GM23248 (cell line): ENCODE measurements around the gene THPO. TPM values are rescaled to one million over a fixed set of nuclear protein-coding genes. Genes with fewer than 3 reads are reported as not detected.

ENCODE experiments used
- DNase-seq: peaks from one replicate; pipeline ENCODE4 v3.0.0-alpha.2; 2015
- H2AFZ ChIP-seq: fragments of 200-600 bp; sonication (generic); 2 replicates; pipeline ENCODE4 v1.6.1; 2016; ENCODE audit warnings: antibody characterized with exemption
- H3F3A ChIP-seq: fragments of 200-600 bp; sonication (generic); 2 replicates; pipeline ENCODE4 v1.6.1; 2016; ENCODE audit warnings: mild to moderate bottlenecking, antibody characterized with exemption, mixed run types; ENCODE audit not compliant: insufficient read depth
- H3K27ac ChIP-seq: fragments of 200-600 bp; sonication (generic); 2 replicates; pipeline ENCODE4 v1.5.1; 2016; ENCODE audit warnings: mild to moderate bottlenecking
- H3K27me3 ChIP-seq: fragments of 200-600 bp; sonication (generic); replicated peaks from 2 replicates; pipeline ENCODE4 v1.6.1; 2016; ENCODE audit warnings: mild to moderate bottlenecking; ENCODE audit not compliant: insufficient read depth
- H3K36me3 ChIP-seq: fragments of 200-600 bp; sonication (generic); 2 replicates; pipeline ENCODE4 v1.6.1; 2016; ENCODE audit warnings: low read depth, mild to moderate bottlenecking
- H3K4me1 ChIP-seq: fragments of 200-600 bp; sonication (generic); 2 replicates; pipeline ENCODE4 v1.6.1; 2016; ENCODE audit warnings: mild to moderate bottlenecking; ENCODE audit not compliant: insufficient read depth
- H3K4me2 ChIP-seq: fragments of 200-600 bp; sonication (generic); one replicate; pipeline ENCODE4 v1.6.1; 2016; ENCODE audit warnings: mild to moderate bottlenecking; ENCODE audit not compliant: unreplicated experiment
- H3K4me3 ChIP-seq: fragments of 200-600 bp; sonication (generic); 2 replicates; pipeline ENCODE4 v1.5.1; 2016; ENCODE audit warnings: mild to moderate bottlenecking
- H3K79me2 ChIP-seq: fragments of 200-600 bp; sonication (generic); 2 replicates; pipeline ENCODE4 v1.6.1; 2016; ENCODE audit warnings: mild to moderate bottlenecking; ENCODE audit not compliant: insufficient read depth
- H3K9ac ChIP-seq: fragments of 200-600 bp; sonication (generic); 2 replicates; pipeline ENCODE4 v1.6.1; 2016; ENCODE audit warnings: mild to moderate bottlenecking
- H3K9me2 ChIP-seq: fragments of 200-600 bp; sonication (generic); 2 replicates; pipeline ENCODE4 v1.6.1; 2016; ENCODE audit warnings: mixed run types, mild to moderate bottlenecking, moderate library complexity; ENCODE audit not compliant: insufficient read depth
- H3K9me3 ChIP-seq: fragments of 200-600 bp; sonication (generic); one replicate; pipeline ENCODE4 v1.6.1; 2017; ENCODE audit warnings: low read depth
- H4K20me1 ChIP-seq: fragments of 200-600 bp; sonication (generic); 2 replicates; pipeline ENCODE4 v1.6.0; 2016; ENCODE audit not compliant: insufficient read depth
- EZH2 ChIP-seq: fragments of 200-600 bp; sonication (generic); IDR thresholded peaks from 2 replicates; pipeline ENCODE4 v1.6.1; 2018; ENCODE audit warnings: antibody characterized with exemption, mild to moderate bottlenecking; ENCODE audit not compliant: insufficient read depth, poor library complexity, severe bottlenecking
- EZH2phosphoT487 ChIP-seq: fragments of 200-600 bp; sonication (generic); IDR thresholded peaks from 2 replicates; pipeline ENCODE4 v1.6.1; 2018; ENCODE audit warnings: antibody characterized with exemption, moderate library complexity, mild to moderate bottlenecking, low read depth; ENCODE audit not compliant: insufficient read depth
- WGBS, 2 experiments: methylation state at CpG; one replicate each; pipeline ENCODE4 v1.1.6; 2015 to 2017; ENCODE audit warnings: low lambda C conversion rate in 2 of 2, low coverage in 1 of 2; ENCODE audit errors: missing lambda C conversion rate in 2 of 2; 5-methylcytosine and 5-hydroxymethylcytosine counted together
- in situ Hi-C: fragments of 300-500 bp; cut with MboI; formaldehyde crosslinking; loops from 2 replicates; pipeline ENCODE4 v1.15.0; 2020
- polyA plus RNA-seq: library from polyadenylated mRNA; unstranded; fragments of >200 nt; fragmentation: Nextera tagmentation; extraction: Ambion mirVana; gene quantifications from 2 replicates; pipeline ENCODE4 v1.2.1, GENCODE V29; 2016
- total RNA-seq: library from RNA; depleted of rRNA; stranded (reverse); fragments of >200 nt; shearing (Covaris generic); gene quantifications from 2 replicates; pipeline ENCODE4 v1.2.3, GENCODE V29; 2014

The THPO gene
- total and polyA plus RNA-seq, 2 experiments from 2014 or later: not detected

- Histone ChIP-seq H3K36me3 (no peaks in the 10 kb centered on the region), H3F3A (no peaks in the 10 kb centered on the region), H3K4me1 (no peaks in the 10 kb centered on the region), H3K27me3 (peaks cover 6% of the 10 kb centered on the region; the same call in 1 of the 2 replicates), H3K4me2 (no peak overlapping the region), H3K27ac (no peak overlapping the region), H2AFZ (no peak overlapping the region), H3K9me2 (no peaks in the 10 kb centered on the region), H3K4me3 (no peak overlapping the region), H3K9me3 (no peaks in the 10 kb centered on the region), H3K9ac (no peak overlapping the region), H4K20me1 (no peaks in the 10 kb centered on the region), H3K79me2 (no peaks in the 10 kb centered on the region)
- no peak for TF ChIP-seq EZH2
- TF ChIP-seq EZH2phosphoT487: no peak
- 67 to 83% methylated on average over 3 of the region's 3 CpGs for WGBS, 2 experiments
- DNase-seq: peak; percentile 16
- in situ Hi-C loops: no loop called here
These were observed 13.3 kb upstream of the THPO start for GRCh38 chr3:184391266-184391665.

GRCh38 chr3:184389935-184390528 lies 12.0 kb upstream of the THPO start:
- H3K27me3 ChIP-seq: peaks cover 6% of the 10 kb centered on the region; the same call in 1 of the 2 replicates

GRCh38 chr3:184389384-184389783 lies 11.4 kb upstream of the THPO start:
- TF ChIP-seq EZH2phosphoT487 (no peak), EZH2 (no peak)
- no peaks in the 10 kb centered on the region for H3K9me2 ChIP-seq
- no peak for DNase-seq
- no peak overlapping the region for H3K4me3 ChIP-seq
- no peaks in the 10 kb centered on the region for H3K9me3 ChIP-seq
- H3K4me1 ChIP-seq: no peaks in the 10 kb centered on the region
- no peak overlapping the region for H2AFZ ChIP-seq
- H3K27ac ChIP-seq: no peak overlapping the region
- peaks cover 6% of the 10 kb centered on the region; the same call in 1 of the 2 replicates for H3K27me3 ChIP-seq
- in situ Hi-C loops: no loop called here
- H3F3A ChIP-seq: no peaks in the 10 kb centered on the region
- 66 to 70% methylated on average over 5 of the region's 5 CpGs for WGBS, 2 experiments
- H3K79me2 ChIP-seq: no peaks in the 10 kb centered on the region
- no peaks in the 10 kb centered on the region for H3K36me3 ChIP-seq
- no peaks in the 10 kb centered on the region for H4K20me1 ChIP-seq
- no peak overlapping the region for H3K4me2 ChIP-seq
- H3K9ac ChIP-seq: no peak overlapping the region

More at GRCh38 chr3:184389935-184390528, 12.0 kb upstream of the THPO start:
- H3K79me2 ChIP-seq: no peaks in the 10 kb centered on the region
- no peaks in the 10 kb centered on the region for H3F3A ChIP-seq
- no peak overlapping the region for H3K9ac ChIP-seq
- H4K20me1 ChIP-seq: no peaks in the 10 kb centered on the region
- DNase-seq: no peak
- WGBS, 2 experiments: 69 to 80% methylated on average over 5 of the region's 5 CpGs
- no peak overlapping the region for H2AFZ ChIP-seq
- H3K4me3 ChIP-seq: no peak overlapping the region
- no peaks in the 10 kb centered on the region for H3K9me3 ChIP-seq
- H3K36me3 ChIP-seq: no peaks in the 10 kb centered on the region
- in situ Hi-C loops: no loop called here
- no peak overlapping the region for H3K4me2 ChIP-seq
- no peaks in the 10 kb centered on the region for H3K4me1 ChIP-seq
- H3K9me2 ChIP-seq: no peaks in the 10 kb centered on the region
- TF ChIP-seq EZH2: no peak
- H3K27ac ChIP-seq: no peak overlapping the region

- in situ Hi-C loops: no loop called here
- H3K79me2 ChIP-seq: no peaks in the 10 kb centered on the region
- no peak for TF ChIP-seq EZH2
- no peaks in the 10 kb centered on the region for H3K9me2 ChIP-seq
- no peaks in the 10 kb centered on the region for H3F3A ChIP-seq
- H3K9ac ChIP-seq: no peak overlapping the region
- H3K4me3 ChIP-seq: no peak overlapping the region
- no peaks in the 10 kb centered on the region for H3K9me3 ChIP-seq
- H3K27me3 ChIP-seq: peaks cover 3% of the 10 kb centered on the region; the same call in 1 of the 2 replicates
- no peaks in the 10 kb centered on the region for H3K36me3 ChIP-seq
- H4K20me1 ChIP-seq: no peaks in the 10 kb centered on the region
- no peak for DNase-seq
- H3K4me2 ChIP-seq: no peak overlapping the region
- H3K4me1 ChIP-seq: no peaks in the 10 kb centered on the region
- 81 to 82% methylated on average over 8 of the region's 8 CpGs for WGBS, 2 experiments
- no peak overlapping the region for H2AFZ ChIP-seq
- no peak overlapping the region for H3K27ac ChIP-seq
These were observed 10.9 kb upstream of the THPO start for GRCh38 chr3:184388936-184389230.
